C1 segment of cervical spinal cord (tissue), 14 donors: ENCODE results near the gene CACNA2D2.
A peak's percentile ranks its signal among the peaks of the same experiment; 100 is the strongest.
"Not testable (repeated sequence)": the region's sequence is repeated elsewhere in the genome, so short reads cannot be mapped to it uniquely, and the experiment has no call there.

Experiments
- DNase-seq, 14 donors: peaks; one replicate each; lab custom pipeline; 2025; lab: John Stamatoyannopoulos, UW

The CACNA2D2 gene

DNA sequence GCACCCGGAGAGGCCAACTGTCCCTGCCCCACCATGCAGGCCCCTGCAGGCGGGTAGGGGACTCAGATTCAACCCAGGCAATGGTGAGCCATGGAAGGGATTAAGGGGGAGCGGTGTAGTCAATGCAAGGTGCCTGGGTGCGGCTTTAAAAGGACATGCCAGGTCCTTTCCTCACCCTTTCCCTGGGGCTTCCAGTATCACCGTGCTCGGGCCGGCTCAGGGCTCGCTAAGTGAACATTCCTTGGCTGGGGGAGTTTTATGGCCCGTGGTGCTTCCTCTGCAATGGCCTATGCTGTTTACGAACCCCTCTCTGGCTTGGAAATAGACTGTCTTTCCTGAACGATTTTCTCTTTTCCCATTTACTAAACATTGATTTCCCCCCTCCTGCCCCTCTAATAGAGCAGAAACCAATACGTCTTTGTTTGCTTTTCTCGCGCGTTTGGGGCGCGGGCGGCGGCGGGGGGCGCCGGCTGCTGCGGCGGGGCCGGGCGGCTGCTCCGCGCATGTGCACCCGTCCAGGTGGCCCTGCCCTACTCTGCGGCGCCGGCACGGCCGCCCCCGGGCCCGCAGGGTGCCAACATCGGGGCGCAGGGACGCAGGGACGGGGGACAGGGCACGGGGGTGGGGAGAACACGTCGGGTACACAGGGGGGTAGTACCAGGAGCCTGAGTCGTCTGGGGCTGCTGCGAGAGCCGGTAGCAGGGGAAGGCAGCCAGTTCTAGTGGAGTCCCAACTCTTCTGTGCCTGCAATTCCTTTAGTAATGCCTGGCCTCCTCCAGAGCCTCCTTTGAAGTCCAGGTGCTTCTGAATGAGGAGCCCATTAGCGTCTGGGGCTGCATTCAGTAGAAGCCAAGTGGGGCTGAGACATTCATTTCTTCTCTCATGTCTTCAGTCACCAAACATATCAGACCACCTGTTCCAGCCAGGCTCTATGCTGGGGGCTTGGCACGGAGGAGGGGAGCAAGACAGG is 26.9 kb upstream of the CACNA2D2 start:
- peak in 1 of 14 donors; percentile 24 for DNase-seq

DNA sequence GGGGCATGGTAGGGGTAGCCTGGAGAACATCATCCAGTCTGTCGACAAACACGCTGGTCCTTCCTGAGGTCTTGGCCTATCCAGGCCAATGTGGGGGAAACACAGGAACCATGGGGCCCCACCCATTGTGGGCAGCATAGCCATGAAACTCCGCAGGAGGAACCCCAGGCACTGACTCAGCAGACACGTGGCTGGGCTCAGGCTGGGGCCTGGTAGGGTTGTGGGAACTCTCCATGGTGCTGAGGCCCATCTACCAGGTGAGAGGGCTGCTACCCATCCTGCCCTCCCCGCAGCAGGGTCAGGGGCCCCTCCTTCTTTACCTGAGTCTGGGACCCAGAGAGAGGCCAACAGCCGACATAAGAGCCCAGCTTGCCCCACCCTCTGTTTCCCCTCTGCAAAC is 22.6 kb upstream of the CACNA2D2 start:
- DNase-seq = peak in 1 of 14 donors; percentile 6

DNA sequence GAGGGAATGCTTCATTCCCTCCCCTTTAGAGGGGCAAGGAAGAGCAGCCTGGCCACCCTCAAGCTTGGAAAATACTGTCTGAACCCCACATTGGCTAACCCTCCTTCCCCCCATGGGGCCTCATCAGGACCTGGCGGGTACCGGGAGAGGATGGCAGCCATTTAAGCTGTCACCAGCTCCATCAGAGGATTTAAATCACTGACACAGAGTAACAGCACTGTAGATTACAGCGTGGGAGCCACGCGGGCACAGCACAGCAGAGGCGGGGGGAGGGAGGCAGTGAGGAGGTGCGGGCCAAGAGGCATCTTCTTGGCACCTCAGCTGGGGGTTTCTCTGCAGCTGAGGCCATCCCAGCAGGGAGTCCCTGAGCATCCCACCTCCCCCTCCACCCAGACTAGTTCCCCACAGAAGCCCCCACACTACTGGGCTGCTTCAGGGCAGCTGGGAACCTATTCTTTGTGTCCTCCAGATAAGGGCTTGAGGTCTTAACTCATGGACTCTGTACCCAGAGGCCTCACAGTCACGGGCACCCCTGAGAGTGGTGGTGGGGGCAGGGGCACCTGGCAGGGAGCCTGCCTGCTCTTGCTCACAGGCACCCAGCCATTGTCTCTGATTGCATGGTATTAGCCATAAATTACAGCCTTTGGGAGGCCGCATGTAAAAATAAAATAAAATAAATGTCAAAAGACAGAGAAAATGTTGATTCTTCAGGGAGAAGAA is 21.9 kb upstream of the CACNA2D2 start:
- no peak for DNase-seq

DNA sequence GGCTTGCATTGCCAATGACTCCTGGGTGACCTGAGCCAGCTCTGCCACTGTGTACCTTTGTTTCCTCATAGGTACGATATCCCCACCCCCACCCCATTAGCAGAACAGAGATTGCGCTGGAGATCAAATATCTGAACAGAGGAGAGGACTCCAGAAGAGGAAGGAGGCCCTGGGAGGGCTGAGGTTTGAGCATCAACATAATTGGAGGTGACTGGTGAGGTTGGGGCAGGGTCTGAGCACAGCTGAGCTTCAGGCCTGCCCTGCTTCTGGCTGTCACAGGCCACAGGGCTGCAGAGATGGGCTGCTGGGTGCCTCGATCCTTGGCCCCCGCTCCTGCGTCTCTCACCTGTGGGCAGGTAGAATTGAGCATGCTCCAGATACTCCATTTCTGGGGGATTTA is 21.3 kb upstream of the CACNA2D2 start:
- no peak for DNase-seq

DNA sequence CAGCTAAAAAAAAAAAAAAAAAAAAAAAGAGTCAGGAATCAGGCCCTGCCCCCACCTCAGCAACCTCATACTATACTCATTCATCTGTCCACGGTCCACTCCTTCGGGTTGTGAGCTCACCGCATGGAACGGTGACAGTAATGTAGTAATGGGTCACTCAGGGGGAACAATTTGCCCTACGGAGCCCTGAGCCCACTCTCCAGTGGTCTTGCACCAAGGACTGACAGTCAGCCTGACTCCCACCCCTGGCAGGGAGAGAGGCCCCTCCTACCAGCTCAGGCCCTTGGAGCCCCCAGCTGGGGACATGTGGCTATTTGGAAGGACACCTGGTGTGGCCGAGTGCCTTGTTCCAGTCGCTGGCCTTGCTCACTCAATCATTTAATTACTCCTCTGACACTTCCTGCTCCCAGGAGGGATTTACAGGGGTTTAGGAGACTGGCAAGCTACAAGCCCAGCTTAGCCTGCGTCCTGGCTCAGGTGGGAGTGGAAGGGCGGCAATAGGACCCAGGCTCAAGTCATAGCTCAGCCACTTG is 19.9 kb upstream of the CACNA2D2 start:
- no peak for DNase-seq

DNA sequence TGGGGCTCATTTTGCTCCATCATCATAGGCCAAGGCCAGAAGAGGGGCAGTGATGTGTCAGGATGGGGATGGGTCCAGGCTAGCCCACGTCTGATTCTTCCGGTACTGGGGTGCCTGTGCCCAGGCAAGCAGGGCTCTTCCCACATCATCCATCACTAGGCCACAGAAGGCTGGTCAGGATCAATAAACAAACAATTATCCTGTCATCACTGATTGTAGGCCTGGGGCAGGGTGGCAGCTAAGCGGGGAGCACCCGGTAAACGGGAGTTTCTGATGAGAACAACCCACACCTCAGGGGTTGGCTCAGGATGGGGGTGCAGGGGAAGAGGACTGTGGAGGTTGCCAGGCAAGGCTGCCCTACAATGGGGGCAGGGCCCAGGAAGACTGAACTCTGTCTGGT is 18.1 kb upstream of the CACNA2D2 start:
- no peak for DNase-seq

DNA sequence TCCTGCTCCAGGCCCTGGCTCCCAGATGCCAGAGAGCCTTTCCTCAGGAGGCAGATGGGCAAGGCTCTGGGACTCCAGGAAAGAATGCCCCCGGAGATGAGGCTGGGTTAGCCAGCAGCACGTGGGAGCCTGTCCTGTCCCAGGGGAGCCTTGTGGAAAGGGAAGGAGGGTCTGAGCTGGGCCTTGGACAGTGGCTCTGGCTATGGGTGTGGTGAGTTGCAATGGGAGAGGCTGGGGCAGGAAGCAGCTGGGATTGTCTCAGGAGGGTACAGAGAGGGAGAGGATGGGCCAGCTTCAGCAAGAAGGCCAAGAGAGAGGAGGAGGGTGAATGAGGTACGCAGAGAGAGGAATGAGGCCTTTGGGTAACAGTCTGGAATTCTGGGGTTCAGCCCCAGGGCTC is 17.4 kb upstream of the CACNA2D2 start:
- no peak for DNase-seq

DNA sequence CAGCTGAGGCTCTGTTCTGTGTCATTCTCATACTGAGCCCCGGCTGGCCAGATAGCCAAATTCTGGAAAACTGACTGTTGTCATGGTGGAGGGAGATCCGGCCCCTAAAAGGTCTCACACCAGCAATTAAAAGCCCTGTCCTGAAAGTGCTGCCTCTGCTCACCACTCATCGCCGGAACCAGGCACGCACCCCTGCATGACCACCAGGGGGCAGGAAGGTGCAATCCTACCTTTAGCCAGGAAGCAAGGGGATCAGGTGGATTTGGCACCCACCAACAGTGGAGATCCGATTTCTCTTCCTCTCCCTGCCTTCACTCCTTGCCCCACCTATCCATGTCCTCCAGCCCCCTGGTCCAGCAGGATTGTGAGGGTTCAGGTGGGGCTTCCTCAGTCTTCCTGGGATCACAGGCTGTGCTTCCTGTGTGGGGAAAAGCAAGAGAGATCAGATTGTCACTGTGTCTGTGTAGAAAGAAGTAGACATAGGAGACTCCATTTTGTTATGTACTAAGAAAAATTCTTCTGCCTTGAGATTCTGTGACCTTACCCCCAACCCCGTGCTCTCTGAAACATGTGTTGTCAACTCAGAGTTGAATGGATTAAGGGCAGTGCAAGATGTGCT is 16.1 kb upstream of the CACNA2D2 start:
- peak in 9 of 14 donors; percentile 4 to 63 (median 10) for DNase-seq

DNA sequence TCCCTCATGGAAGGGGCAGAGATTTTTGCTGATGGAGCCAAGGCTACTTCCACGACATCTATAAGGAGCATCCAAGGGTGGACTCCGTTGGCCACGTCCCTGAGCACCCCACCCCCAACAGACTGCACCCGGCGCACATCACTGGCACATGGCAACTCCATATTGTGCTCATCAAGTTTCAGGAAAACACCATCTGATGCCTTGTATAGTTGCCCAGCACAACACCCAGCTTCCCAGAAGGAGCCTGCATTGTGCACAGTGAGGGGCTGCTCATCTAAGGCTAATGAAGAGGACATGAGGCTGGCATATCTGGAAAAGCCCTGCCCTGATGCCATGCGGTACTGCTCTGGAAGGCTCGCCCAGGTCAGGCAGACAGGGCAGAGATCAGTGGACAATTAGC is 15.0 kb upstream of the CACNA2D2 start:
- peak in 1 of 14 donors; percentile 60 for DNase-seq

DNA sequence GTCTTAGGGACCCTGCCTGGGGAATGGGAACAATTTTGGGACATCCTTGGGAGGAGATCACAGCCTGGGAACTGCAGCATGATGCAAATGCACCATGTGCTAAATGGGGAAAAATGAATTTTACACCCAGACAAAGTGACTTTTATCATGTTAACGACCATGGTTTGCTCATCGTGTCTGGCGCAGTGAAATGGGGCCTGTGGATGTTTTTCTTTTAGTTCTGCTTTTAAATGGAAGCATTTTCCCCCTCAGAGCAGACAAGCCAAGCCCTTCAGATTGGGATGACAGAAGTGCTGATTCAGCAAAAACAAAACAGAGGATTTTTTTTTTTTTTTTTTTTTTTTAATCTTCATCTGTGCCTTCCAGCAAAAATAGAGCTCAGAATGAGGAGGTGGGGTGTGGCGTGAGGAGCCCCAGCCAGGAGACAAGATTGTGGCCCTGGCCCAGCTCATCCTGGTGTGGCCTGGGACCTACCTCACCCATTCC is 14.3 kb upstream of the CACNA2D2 start:
- no peak for DNase-seq

DNA sequence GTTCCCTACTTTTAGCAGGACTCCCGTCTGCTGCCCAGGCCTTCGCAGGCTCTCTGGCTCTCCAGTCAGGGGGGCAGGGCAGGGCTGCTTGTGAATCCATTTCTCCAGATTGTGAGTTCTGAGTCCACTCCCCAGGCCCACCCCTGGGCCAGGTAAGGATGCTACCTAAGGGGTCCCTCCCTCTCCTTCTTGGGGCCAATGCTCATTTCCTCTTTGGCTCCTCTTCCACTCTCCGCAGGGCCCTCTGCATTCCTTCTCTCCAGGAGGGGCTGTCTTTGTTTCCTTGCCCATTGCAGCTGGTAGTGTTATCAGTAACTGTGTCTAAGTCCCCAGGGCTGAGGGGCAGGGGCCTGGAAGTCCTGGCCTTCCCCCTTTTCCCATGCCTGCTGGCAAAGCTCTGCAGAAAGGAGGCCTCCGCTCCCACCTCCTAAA is 13.0 kb upstream of the CACNA2D2 start:
- no peak for DNase-seq

DNA sequence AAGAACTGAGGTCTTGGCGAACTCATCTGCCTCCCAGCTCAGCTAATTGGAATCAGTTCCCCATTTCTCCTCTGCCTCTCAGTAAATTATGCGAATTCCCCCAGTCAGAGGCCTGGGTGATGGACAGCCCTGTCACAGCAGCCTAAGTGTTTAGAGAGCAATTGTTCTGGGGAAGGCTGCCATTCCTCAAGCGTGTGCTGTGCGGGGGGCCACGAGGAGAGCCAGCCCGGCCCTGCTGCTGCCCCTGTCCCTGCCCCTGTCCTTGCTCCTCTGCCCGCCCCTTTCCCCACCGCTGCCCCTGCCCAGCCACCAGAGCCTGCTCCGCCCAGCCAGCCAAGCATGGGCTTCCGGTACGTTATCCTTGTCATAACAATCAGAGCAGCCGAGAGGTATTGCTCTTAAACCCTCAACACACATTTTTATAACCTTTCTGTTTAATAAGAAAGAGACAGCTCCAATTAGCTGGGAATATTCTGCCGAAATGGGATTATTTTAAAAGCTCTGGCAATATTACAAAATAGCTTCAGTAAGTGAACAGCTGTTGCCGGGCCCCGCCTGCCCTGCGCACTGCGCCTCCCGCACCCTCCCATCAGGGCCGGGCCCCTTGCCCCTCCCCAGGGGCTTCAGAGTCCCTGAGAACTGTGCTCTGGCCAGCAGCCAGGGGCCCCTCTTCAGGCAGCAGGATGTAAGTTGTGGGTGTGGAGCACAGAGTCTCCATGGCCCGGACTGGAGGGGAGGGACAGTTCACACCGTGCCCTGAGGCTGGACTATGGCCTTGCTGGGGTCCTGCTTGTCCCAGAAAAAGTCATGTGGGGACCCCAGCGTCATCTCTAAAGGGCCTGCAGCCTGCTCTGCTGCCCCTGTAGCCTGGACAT is 12.4 kb upstream of the CACNA2D2 start:
- DNase-seq = peak in 1 of 14 donors; percentile 3

DNA sequence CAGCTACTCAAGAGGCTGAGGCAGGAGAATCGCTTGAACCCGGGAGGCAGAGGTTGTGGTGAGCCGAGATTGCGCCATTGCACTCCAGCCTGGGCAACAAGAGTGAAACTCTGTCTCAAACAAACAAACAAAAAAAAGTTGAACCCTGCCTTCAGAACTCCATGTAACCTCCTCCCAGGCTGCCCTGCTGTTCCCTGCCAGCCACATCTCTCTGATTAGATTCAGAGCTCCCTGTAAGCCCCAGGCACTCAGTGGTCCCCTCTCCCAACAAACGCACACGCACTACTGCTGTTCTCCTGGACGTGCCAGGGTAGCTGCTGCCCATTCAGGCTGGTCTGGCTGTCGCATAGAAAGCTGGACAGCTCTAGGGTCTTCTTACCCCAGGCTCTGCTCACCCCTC is 9.5 kb upstream of the CACNA2D2 start:
- not testable (repeated sequence) for DNase-seq

DNA sequence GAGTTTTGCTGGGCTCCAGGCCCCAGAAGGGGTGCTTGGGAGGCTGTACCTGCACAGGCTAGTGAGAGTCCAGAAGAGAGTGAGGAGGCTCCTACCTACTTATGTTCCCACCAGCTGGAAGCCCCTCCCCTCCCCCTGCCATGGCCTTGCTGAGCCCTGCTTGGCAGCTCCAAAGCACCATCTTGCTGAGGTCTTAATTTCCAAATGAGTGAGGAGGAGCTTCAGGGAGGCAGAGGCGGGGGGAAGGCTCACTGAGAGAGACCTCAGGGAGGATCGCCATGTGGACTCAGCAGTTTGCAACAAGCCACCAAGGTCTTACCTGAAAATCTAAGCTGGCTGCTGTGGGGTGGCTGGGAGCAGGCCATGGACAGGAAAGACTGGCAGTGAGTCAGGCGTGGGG is 8.7 kb upstream of the CACNA2D2 start:
- no peak for DNase-seq

DNA sequence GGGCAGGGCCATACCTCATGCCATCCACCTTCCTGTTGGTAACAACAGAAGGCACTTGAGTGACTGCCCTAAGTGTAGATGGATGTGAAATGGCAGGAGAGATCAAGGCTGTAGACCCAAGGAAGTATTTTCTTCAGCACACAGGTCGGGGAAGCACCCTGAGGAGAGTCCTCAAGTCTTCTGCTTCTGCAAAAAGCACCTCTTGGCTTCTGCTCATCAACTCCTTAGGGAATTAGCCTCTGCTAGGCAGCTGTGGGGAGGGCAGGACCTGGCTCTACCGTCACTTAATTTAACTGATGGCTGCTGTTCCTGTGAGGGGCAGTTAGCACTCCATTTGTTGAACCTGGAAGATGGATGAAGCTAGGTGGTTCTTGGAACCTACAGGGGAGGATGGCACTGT is 6.9 kb upstream of the CACNA2D2 start:
- no peak for DNase-seq

DNA sequence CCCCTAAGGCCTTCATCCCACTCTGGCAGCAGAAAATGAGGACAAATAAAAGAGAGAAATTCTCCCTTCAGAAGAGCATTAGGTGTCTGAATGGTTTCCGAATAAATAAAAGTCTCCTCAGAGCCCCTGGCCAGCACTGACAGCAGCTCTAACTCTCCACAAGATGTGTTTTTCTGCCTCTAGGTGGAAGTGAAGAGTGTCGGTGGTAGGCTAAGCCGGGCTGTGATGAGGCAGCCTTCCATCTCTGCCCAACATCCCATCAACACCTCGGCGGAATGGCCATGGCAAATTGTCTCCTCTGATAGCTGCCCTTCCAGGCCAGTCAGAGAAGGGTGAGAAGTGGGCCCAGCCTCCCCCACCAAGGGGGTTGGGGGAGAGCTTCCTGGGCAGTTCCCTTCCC is 6.3 kb upstream of the CACNA2D2 start:
- no peak for DNase-seq

DNA sequence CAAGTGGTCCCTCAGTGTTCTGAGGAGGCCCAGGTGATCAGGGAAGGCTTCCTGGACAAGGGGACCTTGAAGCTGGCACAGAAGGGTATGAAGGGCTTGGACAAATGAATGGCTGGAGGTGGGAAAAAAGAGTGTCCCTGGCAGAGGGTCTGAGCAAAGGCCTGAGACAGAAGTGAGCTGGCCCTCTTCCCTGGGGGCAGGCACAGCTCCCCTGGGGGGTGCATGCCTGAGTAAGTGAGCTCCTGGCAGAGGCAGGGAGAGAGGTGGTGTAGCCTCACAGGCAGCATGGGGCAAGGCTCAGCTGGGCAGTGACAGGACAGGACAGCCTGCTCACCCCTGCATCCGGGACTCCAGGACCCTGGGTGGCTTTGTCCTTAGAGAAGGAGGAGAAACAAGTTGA is 5.4 kb upstream of the CACNA2D2 start:
- DNase-seq = no peak

DNA sequence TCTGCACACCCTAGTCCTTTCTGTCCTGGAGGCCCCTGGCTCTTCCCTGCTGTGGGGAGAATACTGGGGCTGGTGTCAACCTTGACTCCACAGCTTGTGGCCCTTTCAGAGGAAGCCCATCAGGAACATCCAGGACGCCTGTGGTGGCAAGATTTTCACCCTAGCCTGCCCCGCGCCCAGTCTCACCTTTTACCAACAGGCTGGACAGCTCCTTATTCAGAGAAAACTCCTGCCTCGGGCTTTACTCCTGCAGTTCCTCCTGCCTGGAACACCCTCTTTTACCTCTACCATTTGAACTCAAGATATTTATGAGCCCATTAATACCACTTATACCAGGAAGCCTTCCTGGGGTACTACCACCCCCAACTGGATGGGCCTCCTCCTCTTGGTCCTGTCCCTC is 2.7 kb upstream of the CACNA2D2 start:
- DNase-seq = no peak

DNA sequence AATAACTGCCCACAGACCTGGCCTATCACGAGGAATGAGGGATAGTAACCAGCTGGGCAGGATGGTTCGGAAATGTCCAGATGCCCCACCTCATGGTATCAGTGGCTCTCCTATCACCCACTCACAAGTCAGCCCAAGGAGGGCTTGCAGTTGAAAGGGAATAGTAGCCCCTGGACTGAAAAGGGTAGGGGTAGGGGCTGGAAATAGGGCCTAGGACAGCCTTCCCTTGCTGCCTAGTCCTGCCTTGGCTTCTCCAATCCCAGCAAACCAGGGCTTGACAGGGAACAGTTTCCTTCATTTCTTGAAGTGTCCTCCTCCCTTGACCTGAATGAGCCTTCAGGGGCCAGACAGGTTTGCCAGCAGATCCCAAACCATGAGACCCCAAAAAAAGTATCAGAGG is 1.2 kb upstream of the CACNA2D2 start:
- DNase-seq = no peak

DNA sequence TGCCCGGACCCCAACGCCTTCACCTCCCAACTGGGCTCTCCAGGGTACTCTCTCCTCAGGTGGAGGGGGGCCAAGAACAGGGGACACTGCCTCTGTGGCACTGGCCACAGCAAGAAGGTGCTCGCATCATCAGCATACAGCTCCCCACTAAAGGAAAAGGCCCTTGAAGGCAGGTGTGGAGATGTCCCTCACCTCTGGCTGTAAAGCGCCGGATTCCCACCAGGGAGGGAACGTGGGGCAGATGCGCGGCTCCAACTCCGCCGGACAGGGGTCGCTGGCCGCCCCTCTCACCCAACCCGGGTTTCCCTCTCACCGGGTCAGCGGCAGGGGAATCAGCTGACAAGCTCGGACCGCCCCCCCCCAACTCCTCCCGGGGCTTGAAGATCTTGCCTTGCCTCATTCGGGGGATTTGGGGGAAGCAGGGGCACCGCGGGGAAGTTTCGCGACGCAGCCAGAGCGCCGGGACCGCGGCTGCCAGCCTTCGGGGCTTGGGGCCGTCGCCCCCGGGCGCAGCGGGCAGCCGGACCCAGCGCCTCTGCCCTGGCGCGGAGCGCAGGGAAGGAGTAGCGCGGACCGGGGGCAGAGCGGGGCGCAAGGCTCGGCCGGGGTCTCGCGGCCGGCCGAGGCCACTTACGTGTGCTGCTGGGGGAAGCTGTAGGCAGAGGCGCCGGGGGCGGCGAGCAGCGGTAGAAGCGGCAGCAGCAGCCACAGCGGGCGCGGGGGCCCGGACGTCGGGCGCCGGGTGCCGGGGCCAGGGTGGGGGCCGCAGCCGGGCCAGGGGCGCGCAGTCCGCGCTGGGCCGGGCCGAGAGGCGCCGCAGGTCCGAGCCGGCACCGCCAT is 630 bp downstream of the CACNA2D2 start:
- peak in 1 of 14 donors; percentile 43 for DNase-seq
